Measurements from ENCODE around the gene GAL3ST1. TPM values are rescaled to one million over a fixed set of nuclear protein-coding genes. Genes with fewer than 3 reads are reported as not detected.
A peak's percentile ranks its signal among the peaks of the same experiment; 100 is the strongest.
"Not testable (repeated sequence)": the region's sequence is repeated elsewhere in the genome, so short reads cannot be mapped to it uniquely, and the experiment has no call there.

Gene GAL3ST1
- total RNA-seq (0.32 and 2.9 TPM in 2 replicates), polyA plus RNA-seq (1.5 and 4.6 TPM in 2 replicates)

GRCh38 chr22:30574095-30574981 is at the start of gene GAL3ST1:
GAL3ST1 (minus strand) TSS chr22:30574665; CDS start chr22:30557392, 17,273 bp downstream.
- H3K27me3 ChIP-seq = peaks cover 9% of the 10 kb centered on the region
- peaks cover 23% of the 10 kb centered on the region for H3K36me3 ChIP-seq
- DNase-seq (ENCODE audit: low read depth in 1 of 2, low spot score in 1 of 2) = peak in 1 of 2 donors; percentile 53
- no peaks in the 10 kb centered on the region for H3K9me3 ChIP-seq (ENCODE audit: low read depth)
- no peak within 1 kb of the TSS for H3K27ac ChIP-seq
- no peaks in the 10 kb centered on the region for H3K4me1 ChIP-seq (ENCODE audit: low read depth)
- no peak for TF ChIP-seq CTCF (IDR thresholded peaks at IDR 0.05; ENCODE audit: low read depth, low read length)
- peak within 1 kb of the TSS; percentile 29 for H3K4me3 ChIP-seq

GRCh38 chr22:30619909-30620308 is 45.4 kb upstream of the GAL3ST1 start:
- H3K27me3 ChIP-seq; H3K4me3 ChIP-seq; DNase-seq (ENCODE audit: low read depth in 1 of 2, low spot score in 1 of 2); H3K27ac ChIP-seq; H3K4me1 ChIP-seq (ENCODE audit: low read depth); H3K36me3 ChIP-seq; H3K9me3 ChIP-seq (ENCODE audit: low read depth): not testable (repeated sequence)

GRCh38 chr22:30617819-30618218 is 43.4 kb upstream of the GAL3ST1 start:
- Histone ChIP-seq H3K27ac (no peak overlapping the region), H3K27me3 (no peaks in the 10 kb centered on the region), H3K4me3 (no peak overlapping the region), H3K36me3 (no peaks in the 10 kb centered on the region), H3K9me3 (ENCODE audit: low read depth) (no peaks in the 10 kb centered on the region), H3K4me1 (ENCODE audit: low read depth) (no peaks in the 10 kb centered on the region)
- no peak for TF ChIP-seq CTCF (IDR thresholded peaks at IDR 0.05; ENCODE audit: low read depth, low read length)
- DNase-seq (ENCODE audit: low read depth in 1 of 2, low spot score in 1 of 2) = no peak

- H3K4me1 ChIP-seq (ENCODE audit: low read depth) = no peaks in the 10 kb centered on the region
- no peak for DNase-seq (ENCODE audit: low read depth in 1 of 2, low spot score in 1 of 2)
- H3K27me3 ChIP-seq = no peaks in the 10 kb centered on the region
- H3K27ac ChIP-seq = no peak overlapping the region
- no peak overlapping the region for H3K4me3 ChIP-seq
- no peak for TF ChIP-seq CTCF (IDR thresholded peaks at IDR 0.05; ENCODE audit: low read depth, low read length)
- no peaks in the 10 kb centered on the region for H3K9me3 ChIP-seq (ENCODE audit: low read depth)
- H3K36me3 ChIP-seq = no peaks in the 10 kb centered on the region
Observed at GRCh38 chr22:30615543-30615954, 41.1 kb upstream of the GAL3ST1 start.

GRCh38 chr22:30614879-30615278 is 40.4 kb upstream of the GAL3ST1 start:
- TF ChIP-seq CTCF (IDR thresholded peaks at IDR 0.05; ENCODE audit: low read depth, low read length) = no peak
- Histone ChIP-seq H3K27ac (no peak overlapping the region), H3K36me3 (no peaks in the 10 kb centered on the region), H3K4me1 (ENCODE audit: low read depth) (no peaks in the 10 kb centered on the region), H3K27me3 (no peaks in the 10 kb centered on the region), H3K9me3 (ENCODE audit: low read depth) (no peaks in the 10 kb centered on the region), H3K4me3 (no peak overlapping the region)
- no peak for DNase-seq (ENCODE audit: low read depth in 1 of 2, low spot score in 1 of 2)

GRCh38 chr22:30614268-30614667 is 39.8 kb upstream of the GAL3ST1 start:
- Histone ChIP-seq H3K27me3 (no peaks in the 10 kb centered on the region), H3K27ac (no peak overlapping the region), H3K9me3 (ENCODE audit: low read depth) (no peaks in the 10 kb centered on the region), H3K36me3 (no peaks in the 10 kb centered on the region), H3K4me1 (ENCODE audit: low read depth) (no peaks in the 10 kb centered on the region), H3K4me3 (no peak overlapping the region)
- no peak for DNase-seq (ENCODE audit: low read depth in 1 of 2, low spot score in 1 of 2)
- no peak for TF ChIP-seq CTCF (IDR thresholded peaks at IDR 0.05; ENCODE audit: low read depth, low read length)
